SU-DHL-6 (cell line): ENCODE measurements around the gene UBE2Z.

Experiments
- H2AFZ ChIP-seq: fragments of 200-600 bp; sonication (generic); 2 replicates; pipeline ENCODE4 v1.6.1; 2014; ENCODE audit warnings: low read depth, mild to moderate bottlenecking, moderate library complexity, mixed read lengths, antibody characterized with exemption, low read length; ENCODE audit not compliant: severe bottlenecking
- H3F3A ChIP-seq: fragments of 200-600 bp; shearing (Covaris generic); 2 replicates; pipeline ENCODE4 v1.6.0; 2016; ENCODE audit warnings: antibody characterized with exemption, mild to moderate bottlenecking; ENCODE audit not compliant: insufficient read depth
- H3K27ac ChIP-seq: fragments of 200-600 bp; sonication (generic); 2 replicates; pipeline ENCODE4 v1.5.1; 2016; ENCODE audit warnings: low read depth, mild to moderate bottlenecking, low read length, moderate library complexity, mixed read lengths
- H3K27me3 ChIP-seq: fragments of 200-600 bp; sonication (generic), shearing (Covaris generic); 2 replicates; pipeline ENCODE4 v1.6.0; 2014; ENCODE audit warnings: mild to moderate bottlenecking, low read length
- H3K36me3 ChIP-seq: fragments of 200-600 bp; sonication (generic); 2 replicates; pipeline ENCODE4 v1.6.1; 2014; ENCODE audit warnings: mild to moderate bottlenecking, low read length, mixed read lengths
- H3K4me2 ChIP-seq: fragments of 300-600, 200-600 bp; shearing (Covaris generic), sonication (generic); 2 replicates; pipeline ENCODE4 v1.6.0; 2014; ENCODE audit warnings: low read length, low read depth, mild to moderate bottlenecking; ENCODE audit not compliant: poor library complexity, severe bottlenecking
- H3K4me3 ChIP-seq: fragments of 200-600 bp; sonication (generic); 2 replicates; pipeline ENCODE4 v1.5.1; 2014; ENCODE audit warnings: antibody characterized with exemption, low read length, mild to moderate bottlenecking, mixed read lengths; ENCODE audit not compliant: insufficient read depth, poor library complexity, severe bottlenecking
- H3K79me2 ChIP-seq: fragments of 200-600 bp; sonication (generic); 2 replicates; pipeline ENCODE4 v1.6.1; 2014; ENCODE audit warnings: mild to moderate bottlenecking, low read length, moderate library complexity; ENCODE audit not compliant: insufficient read depth
- H3K9ac ChIP-seq: fragments of 200-600 bp; sonication (generic); 2 replicates; pipeline ENCODE4 v1.7.0; 2014; ENCODE audit warnings: mild to moderate bottlenecking, low read length
- H3K9me2 ChIP-seq: fragments of 200-600 bp; sonication (generic); replicated peaks from 2 replicates; pipeline ENCODE4 v1.6.1; 2014; ENCODE audit warnings: low read length; ENCODE audit not compliant: insufficient read depth
- H3K9me3 ChIP-seq: fragments of 200-600 bp; sonication (generic); 2 replicates; pipeline ENCODE4 v1.6.1; 2014; ENCODE audit warnings: low read length, mixed read lengths; ENCODE audit not compliant: insufficient read depth
- H4K20me1 ChIP-seq: fragments of 200-600 bp; sonication (generic); 2 replicates; pipeline ENCODE4 v1.6.1; 2014; ENCODE audit warnings: low read depth, mild to moderate bottlenecking, antibody characterized with exemption, low read length, moderate library complexity, mixed read lengths
- CTCF ChIP-seq: fragments of 200-600 bp; sonication (generic); IDR thresholded peaks from one replicate; pipeline ENCODE4 v1.5.1; 2017; ENCODE audit warnings: antibody characterized with exemption, mild to moderate bottlenecking, low read length, moderate library complexity; ENCODE audit not compliant: insufficient read depth, poor library complexity, severe bottlenecking
- EZH2phosphoT487 ChIP-seq: fragments of 200-600 bp; sonication (generic), shearing (Covaris generic); conservative IDR thresholded peaks from 2 replicates; pipeline ENCODE4 v1.6.1; 2018; ENCODE audit warnings: mild to moderate bottlenecking, antibody characterized with exemption, low read length, moderate library complexity, mixed read lengths

The UBE2Z gene

GRCh38 chr17:48901241-48901640, 7.0 kb upstream of the UBE2Z start:
- 0 out of 2 replicates have a peak, but pooled peaks cover 4% of the 10 kb centered on the region for H3F3A ChIP-seq
- no peaks in the 10 kb centered on the region for H3K9me2 ChIP-seq
- H3K9ac ChIP-seq, result no peak overlapping the region
- TF ChIP-seq CTCF, result no peak
- TF ChIP-seq EZH2phosphoT487, result no peak
- no peak overlapping the region for H3K4me3 ChIP-seq
- H3K27ac ChIP-seq, result no peak overlapping the region
- no peaks in the 10 kb centered on the region for H3K36me3 ChIP-seq
- no peaks in the 10 kb centered on the region for H3K27me3 ChIP-seq
- no peaks in the 10 kb centered on the region for H3K79me2 ChIP-seq
- H3K9me3 ChIP-seq, result no peaks in the 10 kb centered on the region
- H4K20me1 ChIP-seq, result no peaks in the 10 kb centered on the region
- no peak overlapping the region for H2AFZ ChIP-seq
- H3K4me2 ChIP-seq, result no peak overlapping the region

GRCh38 chr17:48903401-48903800, 4.8 kb upstream of the UBE2Z start:
- no peak overlapping the region for H2AFZ ChIP-seq
- H4K20me1 ChIP-seq, result no peaks in the 10 kb centered on the region
- H3F3A ChIP-seq, result 0 out of 2 replicates have a peak, but pooled peaks cover 4% of the 10 kb centered on the region
- H3K4me2 ChIP-seq, result no peak overlapping the region
- H3K4me3 ChIP-seq, result no peak overlapping the region
- no peaks in the 10 kb centered on the region for H3K9me3 ChIP-seq
- H3K27me3 ChIP-seq, result no peaks in the 10 kb centered on the region
- no peaks in the 10 kb centered on the region for H3K9me2 ChIP-seq
- H3K79me2 ChIP-seq, result no peaks in the 10 kb centered on the region
- TF ChIP-seq CTCF (no peak), EZH2phosphoT487 (no peak)
- H3K27ac ChIP-seq, result no peak overlapping the region
- H3K36me3 ChIP-seq, result no peaks in the 10 kb centered on the region
- H3K9ac ChIP-seq, result no peak overlapping the region

GRCh38 chr17:48904428-48904827, 3.8 kb upstream of the UBE2Z start:
- Histone ChIP-seq H3K79me2 (peaks cover 5% of the 10 kb centered on the region), H3K9me3 (no peaks in the 10 kb centered on the region), H3K4me3 (no peak overlapping the region), H3K9me2 (no peaks in the 10 kb centered on the region), H3F3A (0 out of 2 replicates have a peak, but pooled peaks cover 4% of the 10 kb centered on the region), H3K9ac (no peak overlapping the region), H4K20me1 (peaks cover 4% of the 10 kb centered on the region; the same call in 1 of the 2 replicates), H3K27ac (no peak overlapping the region), H3K36me3 (no peaks in the 10 kb centered on the region), H2AFZ (no peak overlapping the region), H3K27me3 (no peaks in the 10 kb centered on the region), H3K4me2 (no peak overlapping the region)
- TF ChIP-seq EZH2phosphoT487, result no peak
- TF ChIP-seq CTCF, result no peak
